NCI-H345 (cell line): Measurements from ENCODE around the gene ANKRD18B.
"Not testable (repeated sequence)": the region's sequence is repeated elsewhere in the genome, so short reads cannot be mapped to it uniquely, and the experiment has no call there.

ENCODE experiments used
- DNase-seq: peaks from one replicate; lab custom pipeline; 2025; lab: John Stamatoyannopoulos, UW

The ANKRD18B gene

DNA sequence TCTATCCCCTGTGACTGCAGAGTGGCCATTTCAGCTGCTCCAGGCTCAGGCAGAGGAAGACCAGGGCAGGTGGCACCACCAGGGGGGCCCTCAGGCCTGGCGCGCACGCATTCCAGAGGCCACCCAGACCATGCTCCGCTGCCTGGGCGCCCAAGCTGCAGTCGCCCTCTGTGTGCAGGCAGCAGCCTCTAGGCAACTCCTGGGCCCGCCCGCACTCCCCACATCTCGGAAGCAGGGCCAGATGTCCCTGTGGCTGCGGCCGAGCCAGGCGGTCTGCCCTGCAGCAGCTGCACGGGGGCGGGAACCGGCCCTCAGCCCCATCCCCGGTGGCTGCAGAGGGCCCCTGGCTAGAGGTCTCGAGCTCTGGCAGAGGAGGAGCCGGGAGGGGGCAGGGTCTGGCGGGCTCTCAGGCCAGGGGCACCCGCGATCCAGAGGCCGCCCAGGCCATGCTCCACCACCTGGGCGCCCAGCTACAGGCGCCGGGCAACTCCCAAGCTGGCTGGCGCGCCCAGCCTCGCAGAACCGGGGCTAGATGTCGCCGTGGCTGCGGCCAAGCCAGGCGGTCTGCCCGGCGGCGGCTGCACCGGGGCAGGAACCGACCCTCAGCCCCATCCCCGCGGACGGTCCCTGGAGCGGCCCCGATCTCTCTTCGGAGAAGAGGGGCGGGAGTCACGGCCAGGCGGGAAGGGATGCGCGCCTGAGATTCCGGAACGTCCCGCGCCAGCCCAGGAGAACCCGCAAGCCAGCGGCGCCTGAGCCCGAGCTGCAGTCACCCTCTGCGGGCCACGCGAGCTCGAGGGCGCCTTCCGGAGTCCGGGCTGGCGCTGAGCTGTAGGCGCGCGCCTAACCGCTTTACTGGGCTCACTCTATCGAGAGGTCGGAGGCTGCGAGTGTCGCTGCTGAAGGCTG lies at the start of gene ANKRD18B:
TSS of gene ANKRD18B (plus strand) at position 855 of the 909 bp plus-strand sequence. CDS start 239 bp downstream, outside the sequence.
- DNase-seq = peak; percentile 54

DNA sequence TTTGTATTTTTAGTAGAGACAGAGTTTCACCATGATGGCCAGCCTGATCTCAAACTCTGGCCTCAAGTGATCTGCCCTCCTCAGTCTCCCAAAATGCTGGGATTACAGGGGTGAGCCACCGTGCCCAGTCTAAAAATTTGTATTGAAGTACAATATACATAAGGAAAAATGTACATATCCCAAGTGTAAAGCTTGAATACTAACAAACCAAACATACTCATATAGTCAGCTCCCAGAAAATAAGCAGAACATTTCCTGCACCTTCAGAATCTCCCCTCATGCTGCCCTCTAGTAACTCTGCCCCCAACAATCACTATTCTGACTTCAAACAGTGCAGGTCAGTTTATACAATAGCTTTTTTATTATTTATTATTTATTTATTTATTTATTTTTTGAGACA lies 48.7 kb upstream of the ANKRD18B start:
- DNase-seq = no peak

DNA sequence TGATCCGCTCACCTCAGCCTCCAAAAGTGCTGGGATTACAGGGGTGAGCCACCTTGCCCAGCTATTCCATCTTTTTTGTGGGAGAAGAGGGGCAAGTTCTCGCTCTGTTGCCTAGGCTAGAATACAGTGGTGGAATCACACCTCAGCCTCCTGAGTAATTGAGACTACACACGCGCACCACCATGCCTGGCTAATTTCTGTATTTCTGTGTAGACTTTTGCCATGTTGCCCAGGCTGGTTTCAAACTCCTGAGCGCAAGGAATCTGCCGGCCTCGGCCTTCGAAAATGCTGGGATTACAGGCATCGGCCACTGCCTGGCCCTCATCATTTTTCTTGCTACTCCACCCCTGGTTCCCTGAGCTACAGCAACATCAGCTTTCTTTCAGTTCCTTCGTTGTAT lies 47.5 kb upstream of the ANKRD18B start:
- no peak for DNase-seq

DNA sequence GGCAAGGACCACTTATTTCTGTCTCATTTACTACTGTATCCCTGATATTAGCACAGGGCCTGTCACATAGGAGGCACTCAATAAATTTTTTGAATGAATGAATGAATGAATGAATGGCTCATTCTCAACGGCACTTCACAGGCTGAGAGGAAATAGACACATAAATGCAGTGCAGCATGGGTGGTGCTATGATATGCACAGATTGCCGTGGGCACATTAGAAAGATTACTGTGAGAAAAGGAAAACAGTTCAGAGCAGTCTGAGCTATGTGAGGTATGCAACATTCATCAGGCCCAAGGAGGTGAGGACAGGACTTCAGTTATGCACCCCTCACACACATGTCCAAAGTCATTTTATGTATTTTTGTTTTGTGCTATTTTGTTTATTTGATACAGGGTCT lies 43.9 kb upstream of the ANKRD18B start:
- no peak for DNase-seq

DNA sequence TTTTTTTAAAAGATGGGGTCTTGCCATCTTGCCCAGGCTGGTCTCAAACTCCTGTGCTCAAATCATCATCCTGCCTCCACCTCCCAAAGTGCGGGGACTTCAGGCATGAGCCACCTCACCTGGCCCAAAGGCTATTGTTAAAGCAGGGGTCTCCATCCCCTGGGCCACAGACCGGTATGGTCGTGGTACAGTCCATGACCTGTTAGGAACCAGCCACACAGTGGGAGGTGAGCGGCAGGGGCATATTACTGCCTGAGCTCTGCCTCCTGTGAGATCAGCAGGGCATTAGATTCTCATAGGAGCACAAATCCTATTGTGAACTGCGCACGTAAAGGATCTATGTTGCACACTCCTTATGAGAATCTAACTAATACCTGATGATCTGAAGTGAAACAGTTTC lies 43.1 kb upstream of the ANKRD18B start:
- DNase-seq = no peak

DNA sequence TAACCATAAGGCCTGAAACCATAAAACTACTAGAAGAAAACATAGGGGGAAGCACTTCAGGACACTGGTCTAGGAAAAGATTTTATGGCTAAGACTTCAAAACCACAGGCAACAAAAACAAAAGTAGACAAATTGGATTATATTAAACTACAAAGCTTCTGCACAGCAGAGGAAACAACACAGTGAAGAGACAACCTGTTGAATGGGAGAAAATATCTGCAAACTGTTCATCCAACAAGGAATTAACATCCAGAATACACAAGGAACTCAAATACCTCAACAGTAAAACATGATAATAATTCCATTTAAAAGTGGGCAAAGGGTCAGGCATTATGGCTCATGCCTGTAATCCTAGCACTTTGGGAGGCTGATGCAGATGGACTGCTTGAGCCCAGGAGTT lies 38.7 kb upstream of the ANKRD18B start:
- not testable (repeated sequence) for DNase-seq

DNA sequence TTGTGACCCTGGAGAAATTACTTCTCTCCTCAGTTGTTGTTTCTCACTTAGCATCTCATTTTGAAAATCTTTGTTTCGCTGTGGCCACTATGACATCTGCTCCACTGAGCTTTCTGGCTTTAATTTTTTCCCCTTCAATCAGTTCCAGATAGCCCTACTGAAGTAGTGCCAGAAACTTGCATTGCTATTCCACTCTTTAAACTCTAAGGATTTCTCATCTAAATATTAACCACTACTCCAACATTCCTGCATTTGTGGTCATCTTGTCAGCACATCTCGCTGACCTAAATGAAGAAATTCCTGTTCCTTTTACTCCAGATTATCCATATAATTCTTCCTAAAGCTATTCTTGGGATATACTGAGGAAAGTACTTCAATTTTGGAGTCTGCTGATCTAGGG lies 35.0 kb upstream of the ANKRD18B start:
- no peak for DNase-seq

DNA sequence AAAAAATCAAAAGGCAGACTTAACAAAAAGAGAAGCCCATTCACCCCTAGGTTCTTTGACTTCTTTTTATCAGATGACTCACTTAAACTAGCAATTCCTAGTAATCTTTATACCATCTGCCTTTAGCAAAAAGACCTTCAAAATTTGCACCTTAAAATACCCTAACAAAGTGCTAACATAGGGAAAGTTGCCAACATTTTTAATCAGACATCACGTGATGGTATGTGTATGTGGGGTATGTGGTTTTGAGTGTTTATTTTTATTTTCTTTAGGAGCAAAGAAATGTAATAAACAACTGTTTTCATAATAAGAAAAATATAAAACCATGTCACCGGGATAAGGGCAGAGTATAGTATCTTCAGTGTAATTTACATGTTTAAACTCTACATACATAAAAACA lies 30.2 kb upstream of the ANKRD18B start:
- not testable (repeated sequence) for DNase-seq

DNA sequence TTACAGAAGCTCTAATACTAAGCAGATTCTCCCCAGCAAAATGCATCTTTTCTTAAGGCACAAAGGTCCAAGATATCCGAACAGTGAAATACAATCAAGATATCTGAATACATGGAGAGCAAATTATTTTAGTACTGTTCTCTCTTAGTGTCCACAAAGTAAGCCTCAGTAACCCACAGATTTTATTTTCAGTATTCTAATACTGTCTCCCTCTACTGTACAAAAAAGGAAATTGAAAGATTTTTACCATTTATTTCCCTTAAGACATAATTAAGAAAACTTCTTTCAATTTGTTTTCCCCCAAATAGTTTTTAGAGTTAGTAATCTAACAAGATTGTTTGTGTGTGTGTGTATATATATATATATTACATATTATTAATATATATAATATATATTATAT lies 25.7 kb upstream of the ANKRD18B start:
- no peak for DNase-seq

DNA sequence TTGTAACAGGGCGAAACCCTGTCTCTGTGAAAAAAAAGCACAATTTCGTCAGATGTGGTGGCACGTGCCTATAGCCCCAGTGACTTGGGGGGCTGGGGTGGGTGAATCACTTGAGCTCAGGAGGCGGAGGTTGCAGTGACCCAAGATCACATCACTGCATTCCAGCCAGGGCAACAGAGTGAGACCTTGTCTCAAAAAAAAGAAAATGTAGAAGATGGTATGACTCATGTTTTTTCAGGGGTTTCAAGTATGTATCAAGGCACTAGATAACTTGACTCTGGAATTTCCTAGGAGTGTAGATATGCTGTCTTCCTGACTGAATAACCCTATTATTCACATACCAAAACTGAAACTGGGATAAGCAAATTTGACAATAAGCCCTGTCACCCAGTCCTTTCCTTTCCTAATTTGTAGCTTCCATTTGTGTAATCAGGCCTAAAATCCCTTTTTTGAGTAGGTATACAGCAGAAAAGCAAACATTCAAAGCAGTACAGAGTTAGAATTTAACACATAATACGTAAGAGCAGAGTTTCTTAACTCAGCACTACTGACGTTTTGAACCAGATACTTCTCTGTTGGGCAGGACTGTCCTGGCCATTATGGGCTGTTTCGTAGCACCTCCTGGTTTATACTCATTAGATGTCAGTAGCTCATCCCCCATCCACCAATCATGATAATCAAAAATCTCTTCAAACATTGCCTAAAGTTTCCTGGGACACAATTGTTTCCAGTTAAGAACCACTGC lies 17.3 kb upstream of the ANKRD18B start:
- no peak for DNase-seq

DNA sequence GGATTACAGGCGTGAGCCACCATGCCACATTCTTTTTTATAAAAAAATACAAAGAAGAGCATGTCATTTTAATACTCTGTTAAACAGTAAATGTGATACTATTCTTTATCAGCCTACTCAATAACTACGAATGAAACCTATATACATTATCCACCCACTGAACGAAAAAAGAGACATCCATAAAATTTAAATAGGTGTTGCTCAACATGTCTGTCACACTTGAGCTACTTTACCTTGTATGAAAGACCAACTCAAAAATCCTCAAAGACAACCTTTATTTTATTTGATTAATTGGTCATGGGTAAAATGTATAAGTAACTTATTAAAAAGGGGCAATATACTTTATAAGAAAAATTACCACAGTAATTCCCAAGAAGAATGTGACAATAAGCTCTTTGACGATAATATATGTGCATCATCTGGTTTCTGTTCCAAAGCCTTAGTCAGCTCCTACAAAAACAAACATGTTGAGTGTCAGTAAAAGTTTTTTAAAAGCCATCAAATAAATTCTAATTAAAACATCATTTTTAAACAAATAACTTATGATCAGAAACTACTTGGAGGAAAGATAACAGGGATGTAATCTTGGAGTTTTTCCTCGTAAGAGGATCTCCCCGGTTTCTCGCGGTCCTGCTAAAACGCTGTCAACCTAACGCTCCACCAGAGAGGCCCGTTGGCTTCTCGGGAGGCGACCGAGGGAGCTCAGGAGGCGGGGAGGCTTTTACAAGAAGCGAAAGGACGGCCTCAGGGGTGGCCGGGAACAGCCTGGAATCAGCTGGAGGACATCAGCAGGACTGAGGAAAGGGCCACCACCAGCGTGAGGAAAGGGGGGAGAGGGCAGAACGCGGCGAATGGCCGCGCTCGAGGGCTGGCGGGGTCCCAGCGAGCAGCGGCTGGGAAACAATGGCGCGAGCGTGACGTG lies 13.5 kb upstream of the ANKRD18B start:
- DNase-seq = peak; percentile 69

DNA sequence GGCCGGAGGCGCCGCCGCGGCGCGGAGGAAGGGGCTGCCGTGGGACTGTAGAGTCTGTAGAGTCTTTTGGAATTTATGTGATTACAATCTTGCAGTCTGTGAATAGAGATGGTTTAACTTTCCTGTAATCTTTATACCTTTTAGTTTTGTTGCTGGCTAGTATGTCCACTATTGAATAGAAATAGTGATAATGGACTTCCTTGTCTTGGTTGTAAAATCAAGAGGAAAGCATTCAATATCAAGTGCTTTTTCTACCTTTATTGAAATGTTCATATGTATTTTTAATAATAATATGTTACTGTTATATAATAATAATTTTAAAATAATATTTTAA lies 12.9 kb upstream of the ANKRD18B start:
- not testable (repeated sequence) for DNase-seq

DNA sequence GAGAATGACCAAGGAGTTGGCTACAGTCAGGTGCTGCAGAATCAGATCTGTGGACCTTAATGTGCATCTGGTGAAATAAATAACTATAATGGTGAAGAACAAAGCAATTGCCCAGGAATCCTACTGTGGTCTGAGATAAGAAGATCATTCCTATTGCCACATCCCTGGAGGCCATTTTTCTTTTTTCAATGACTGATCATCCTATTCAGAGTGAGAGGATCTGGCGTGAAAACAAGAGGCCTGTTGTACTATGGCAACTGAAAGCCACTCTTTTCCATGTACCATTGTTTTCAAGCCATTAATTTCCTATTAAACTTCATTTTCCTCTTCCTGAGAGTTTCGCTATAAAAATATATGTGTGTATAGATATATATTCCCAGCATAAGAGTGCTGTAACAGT lies 11.5 kb upstream of the ANKRD18B start:
- DNase-seq = not testable (repeated sequence)

DNA sequence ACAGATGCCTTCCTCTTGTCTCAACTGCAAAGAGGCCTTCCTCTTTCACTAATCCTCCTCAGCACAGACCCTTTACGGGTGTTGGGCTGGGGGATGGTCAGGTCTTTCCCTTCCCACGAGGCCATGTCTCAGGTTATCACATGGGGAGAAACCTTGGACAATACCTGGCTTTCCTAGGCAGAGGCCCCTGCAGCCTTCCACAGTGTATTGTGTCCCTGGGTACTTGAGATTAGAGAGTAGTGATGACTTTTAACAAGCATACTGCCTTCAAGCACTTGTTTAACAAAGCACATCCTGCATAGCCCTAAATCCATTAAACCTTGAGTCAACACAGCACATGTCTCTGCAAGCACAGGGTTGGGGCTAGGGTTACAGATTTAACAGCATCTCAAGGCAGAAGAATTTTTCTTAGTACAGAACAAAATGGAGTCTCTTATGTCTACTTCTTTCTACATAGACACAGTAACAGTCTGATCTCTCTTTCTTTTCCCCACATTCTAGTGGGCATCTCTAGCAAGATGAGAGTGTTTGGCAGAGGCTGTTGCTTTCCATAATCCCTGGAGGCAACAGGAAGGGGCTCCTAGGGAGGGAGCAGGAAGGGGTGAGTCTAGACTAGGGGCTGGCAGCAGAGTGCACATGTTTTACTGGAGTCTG lies 8.6 kb upstream of the ANKRD18B start:
- DNase-seq = peak; percentile 25

DNA sequence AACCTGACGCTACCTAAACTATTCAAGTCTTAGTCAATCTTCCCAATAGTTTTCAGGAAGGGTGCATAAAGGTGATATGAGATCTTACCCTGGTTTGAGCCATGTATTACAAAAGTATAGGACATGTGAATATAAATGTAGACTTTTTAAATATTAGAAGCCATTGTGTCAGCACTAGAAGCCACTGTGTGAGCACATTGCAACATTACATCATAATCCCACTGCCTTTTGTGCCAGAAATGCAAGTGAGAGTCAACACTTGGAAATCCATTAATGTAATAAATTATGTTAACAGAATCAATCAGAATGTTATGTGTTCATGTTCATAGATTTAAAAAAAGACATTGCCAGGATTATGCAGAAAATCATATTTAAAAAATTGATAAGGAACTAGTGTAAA lies 7.7 kb upstream of the ANKRD18B start:
- not testable (repeated sequence) for DNase-seq

DNA sequence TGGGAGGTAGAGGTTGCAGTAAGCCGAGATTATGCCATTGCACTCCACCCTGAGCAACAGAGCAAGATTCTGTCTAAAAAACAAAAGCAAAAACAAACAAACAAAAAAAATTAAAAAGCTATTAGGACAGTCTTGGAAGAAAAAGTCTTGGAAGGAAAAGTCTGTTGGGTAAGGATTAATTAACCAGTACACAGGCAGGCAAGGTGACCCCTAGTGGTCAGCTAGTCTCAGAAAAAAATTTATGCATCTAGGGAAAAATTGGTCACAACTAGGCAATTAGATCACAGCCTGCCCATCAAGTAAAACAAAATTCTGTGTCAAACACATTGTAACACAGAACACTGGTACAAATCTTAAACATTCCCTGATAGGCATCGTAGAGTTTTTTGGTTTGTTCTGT lies 6.7 kb upstream of the ANKRD18B start:
- peak; percentile 16 for DNase-seq

DNA sequence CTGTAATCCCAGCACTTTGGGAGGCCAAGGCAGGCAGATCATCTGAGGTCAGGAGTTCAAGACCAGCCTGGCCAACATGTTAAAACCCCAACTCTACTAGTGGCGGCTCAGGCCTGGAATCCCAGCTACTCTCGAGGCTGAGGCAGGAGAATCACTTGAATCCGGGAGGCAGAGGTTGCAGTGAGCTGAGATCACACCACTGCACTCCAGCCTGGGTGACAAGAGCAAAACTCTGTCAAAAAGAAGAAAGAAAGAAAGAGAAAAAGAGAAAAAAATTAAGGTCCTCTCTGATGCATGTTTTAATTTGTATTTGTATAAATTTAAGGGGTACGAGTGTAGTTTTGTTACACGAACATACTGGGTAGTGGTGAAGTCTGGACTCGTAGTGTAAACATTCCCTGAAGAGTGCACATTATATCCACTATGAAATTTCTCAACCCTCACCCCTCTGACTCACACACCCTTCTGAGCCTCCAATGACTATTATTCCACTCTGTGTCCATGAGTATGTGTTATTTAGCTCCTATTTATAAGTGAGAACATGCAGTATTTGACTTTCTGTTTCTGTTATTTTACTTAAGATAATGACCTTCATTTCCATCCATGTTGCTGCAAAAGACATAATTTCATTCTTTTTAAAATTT lies 6.0 kb upstream of the ANKRD18B start:
- not testable (repeated sequence) for DNase-seq

DNA sequence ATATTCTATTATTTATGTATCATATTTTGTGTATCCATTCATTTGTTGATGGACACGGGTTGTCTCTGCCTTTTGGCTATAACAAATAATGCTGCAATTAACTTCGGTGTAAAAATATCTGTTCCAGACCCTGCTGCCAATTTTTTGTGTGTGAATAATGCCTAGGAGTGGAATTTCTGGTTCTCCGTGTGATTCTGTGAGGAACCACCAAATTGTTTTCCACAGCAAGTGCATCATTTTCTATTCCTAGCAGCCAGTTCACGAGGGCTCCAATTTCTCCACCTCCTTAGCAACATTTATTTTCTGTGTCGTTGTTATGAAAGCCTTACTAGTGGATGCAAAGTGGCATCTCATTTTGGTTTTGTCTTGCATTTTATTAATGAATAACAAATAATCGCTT lies 2.2 kb upstream of the ANKRD18B start:
- DNase-seq = not testable (repeated sequence)

DNA sequence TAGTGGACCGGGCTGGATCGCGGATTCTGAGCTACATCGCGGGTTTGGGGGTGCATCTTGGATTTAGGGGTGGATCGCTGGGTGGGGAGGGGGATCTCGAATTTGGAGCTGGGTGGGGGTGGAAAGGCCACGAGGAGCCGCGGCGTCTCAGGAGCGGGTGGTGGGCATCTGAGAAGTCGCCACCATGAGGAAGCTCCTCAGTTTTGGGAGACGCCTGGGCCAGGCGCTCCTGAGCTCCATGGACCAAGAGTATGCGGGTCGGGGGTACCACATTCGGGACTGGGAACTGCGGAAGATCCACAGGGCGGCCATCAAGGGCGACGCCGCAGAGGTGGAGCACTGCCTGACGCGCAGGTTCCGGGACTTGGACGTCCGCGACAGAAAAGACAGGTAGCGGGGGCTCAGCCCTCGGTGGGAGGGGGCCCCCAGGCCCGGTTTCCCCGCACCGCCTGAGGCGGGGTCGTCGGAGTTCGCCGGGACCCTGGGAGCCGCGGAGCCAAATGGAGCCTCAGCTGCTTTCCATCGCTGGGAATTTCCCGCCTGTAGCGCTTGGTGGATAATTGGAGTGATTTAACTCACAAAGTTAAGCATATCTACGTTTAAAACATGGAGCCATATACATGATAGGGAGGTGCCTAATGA lies 376 bp downstream of the ANKRD18B start:
- DNase-seq = no peak

DNA sequence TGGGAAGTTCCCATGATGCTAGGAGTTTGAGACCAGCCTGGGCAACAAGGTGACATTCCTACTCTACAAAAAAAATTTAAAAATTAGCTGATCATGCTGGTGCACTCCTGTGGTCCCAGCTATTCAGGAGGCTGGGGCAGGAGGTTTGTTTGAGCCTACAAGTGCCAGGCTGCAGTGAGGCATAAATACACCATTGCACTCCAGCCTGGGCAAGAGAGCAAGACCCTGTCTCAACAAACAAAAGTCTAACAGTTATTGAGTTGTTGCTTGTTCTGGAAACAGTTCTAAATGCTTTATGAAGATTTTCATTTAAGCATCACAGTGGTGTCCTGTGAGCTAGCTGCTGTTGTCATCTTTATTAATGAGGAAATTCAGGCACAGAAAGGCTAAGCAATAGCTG lies 4.0 kb downstream of the ANKRD18B start:
- DNase-seq = not testable (repeated sequence)

DNA sequence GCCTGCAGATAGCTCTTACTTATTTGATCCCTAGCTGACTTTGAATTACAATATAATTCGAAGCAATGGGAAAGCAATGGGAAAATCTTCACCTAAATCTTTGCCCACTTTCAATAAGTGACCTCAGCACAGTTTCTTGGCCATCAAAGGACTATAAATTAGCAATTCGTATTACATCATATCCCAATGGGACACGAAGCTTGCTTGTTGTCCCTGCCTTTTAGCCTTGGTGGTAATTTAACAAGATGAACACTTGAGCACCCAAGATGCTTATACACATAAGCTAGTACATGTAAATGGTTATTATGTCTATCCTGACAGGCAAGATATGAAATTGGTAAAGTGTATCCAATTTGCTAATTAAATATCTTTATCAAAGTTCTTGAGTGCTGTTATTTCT lies 9.9 kb downstream of the ANKRD18B start:
- DNase-seq = not testable (repeated sequence)
